Hepatic stellate cell (primary cell): Measurements from ENCODE around the gene ESPN.

Experiments
- DNase-seq: peaks from one replicate; pipeline ENCODE4 v3.0.0; 2011; ENCODE audit warnings: low spot score

The ESPN gene

DNA sequence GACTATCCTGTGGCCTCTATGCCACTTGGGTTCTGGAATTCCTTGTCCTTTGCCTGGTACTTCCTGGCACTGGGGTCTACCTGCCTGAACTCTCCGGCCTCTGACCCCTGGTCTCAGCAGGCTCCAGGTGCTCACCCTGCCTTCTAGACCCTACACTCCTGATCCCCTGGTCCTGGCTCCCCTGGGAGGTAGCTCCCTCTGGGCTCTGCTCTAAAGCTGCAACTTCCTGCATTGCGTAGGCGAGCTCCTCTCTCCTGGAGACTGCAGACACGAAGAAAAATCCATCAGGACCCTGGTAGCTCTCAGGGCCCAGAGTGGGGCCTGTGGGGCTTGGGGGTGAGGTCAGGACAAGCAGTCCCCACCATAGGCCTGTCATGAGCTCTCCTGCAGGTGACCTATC lies 74.7 kb downstream of the ESPN start:
- no peak for DNase-seq

DNA sequence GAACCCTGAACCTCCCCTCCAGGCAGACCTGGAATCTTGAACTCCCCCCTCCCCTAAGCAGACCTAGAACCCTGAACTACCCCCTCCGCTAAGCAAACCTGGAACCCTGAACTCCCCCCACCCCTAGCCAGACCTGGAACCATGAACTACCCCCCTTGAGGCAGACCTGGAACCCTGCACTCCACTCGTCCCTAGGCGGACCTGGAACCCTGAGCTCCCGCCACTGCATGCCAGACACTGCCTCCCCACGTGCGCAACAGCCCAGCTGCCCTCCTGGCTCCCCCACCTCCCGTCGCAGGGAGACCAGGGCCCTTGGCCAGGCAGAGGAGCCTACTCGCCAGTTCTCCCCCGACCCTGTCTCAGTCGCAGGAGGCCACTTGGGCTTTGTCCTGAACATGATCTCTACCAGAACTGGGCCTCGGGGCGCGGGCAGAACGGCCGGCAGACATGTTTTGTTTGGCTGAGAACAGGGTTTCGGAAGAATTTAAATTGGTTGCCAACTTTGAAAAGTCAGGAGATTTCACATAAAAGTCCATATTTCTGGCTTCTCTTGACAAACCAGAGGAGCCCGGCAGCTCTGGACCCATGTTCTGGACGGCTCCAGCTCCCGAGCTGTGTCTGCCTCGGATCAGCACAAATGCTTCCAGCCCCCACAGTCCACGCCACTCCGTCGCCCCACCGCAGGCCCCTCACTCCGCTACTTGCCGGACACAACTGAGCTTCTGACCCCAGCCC lies 76.1 kb downstream of the ESPN start:
- DNase-seq = no peak

DNA sequence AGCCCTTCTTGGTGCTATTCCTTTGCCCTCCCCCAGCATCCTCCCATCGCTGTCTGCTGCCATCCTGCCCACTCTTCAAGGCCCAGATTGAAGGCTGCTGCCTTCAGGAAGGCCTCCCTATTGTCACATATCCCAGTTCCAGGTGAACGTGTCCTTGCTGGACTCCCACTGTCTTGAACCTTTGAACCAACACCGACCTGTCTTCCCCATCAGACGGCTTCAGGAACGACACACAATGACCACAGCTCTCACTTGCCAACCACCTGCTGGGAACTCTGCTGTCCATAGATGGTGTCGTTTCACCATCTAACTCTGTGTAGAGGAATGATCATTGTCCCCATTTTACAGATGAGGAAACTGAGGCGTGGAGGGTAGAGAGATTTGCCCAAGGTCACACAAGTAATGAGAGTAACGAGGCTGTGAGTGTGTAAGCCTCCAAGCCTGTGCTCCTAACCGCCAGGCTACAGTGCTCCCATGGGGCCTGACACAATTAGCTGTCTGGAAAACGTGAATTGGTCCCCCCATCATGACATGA lies 76.8 kb downstream of the ESPN start:
- no peak for DNase-seq

DNA sequence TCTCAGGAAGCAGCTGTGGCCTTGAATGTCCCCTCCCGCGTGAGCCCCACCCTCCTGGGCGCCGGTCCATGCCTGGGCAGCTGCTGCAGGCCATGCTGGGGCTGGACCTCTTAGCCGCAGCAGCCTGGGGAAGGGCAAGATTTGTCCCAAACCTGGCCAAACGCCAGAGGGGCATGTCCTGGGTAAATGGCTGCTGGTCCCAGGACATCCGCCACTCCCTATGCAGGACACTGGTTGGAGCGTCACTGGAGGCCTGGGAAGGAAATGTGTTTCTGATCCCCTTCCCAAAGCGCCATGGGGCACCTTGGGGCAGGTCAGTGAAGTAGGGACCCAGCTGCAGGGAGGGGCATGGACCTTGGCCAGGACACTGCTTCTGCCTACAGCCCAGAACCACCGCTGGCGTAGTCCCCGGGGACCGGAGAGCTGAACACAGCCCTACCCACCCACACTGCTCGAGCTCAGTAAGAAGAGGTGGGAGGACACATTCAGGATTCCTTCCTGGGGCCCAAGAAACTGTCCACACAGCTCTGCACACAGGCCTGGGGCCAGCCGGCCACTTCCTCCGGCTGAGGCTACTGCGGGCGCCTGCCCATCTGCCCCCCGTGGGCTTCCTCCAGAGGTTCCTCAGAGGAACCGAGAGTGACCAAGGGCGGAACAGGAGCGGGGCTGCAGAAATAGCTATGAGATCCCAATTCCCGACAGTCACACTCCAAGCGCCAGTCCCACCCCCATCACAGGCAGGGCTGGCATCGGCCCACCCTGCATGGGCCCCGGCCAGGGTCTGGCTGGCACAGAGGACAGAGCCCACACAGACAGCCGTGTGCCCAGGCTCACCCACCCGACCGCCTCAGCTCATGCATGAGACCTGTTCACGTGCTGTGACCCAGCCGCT lies 77.7 kb downstream of the ESPN start:
- peak; percentile 75 for DNase-seq

DNA sequence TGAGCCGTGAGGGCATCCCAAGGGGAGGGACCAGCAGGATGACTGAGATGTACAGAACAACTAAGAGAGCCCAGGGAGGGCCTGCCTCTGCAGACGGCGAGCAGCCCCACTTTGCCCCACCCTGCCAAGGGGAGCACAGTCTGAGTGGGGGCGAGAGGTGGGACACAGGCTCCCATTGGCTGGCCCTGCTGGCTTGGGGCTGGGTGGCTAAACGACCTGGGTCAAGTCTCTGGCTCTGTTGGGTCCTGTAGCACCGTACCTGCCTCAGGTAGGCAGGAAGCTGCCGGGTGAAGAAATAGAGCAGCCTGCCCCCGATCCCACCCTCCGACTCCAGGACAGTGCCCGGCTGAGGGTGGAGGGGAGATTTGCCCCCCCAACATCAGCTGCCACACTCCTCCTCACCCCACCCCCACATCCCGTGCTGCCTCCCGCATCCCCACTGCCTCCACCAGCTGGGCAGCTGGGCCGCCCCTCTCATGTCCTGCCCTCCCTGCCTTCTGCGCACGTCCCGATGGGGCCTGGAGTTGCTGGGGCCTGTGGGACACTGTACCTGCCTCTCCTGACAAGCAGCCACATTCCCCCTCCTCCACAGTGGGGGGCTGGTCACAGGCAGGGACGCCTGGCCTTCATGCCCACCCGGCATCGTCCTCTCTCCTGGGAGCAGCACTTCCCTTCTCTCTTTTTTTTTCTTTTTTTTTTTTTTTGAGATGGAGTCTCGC lies 79.5 kb downstream of the ESPN start:
- DNase-seq = no peak

DNA sequence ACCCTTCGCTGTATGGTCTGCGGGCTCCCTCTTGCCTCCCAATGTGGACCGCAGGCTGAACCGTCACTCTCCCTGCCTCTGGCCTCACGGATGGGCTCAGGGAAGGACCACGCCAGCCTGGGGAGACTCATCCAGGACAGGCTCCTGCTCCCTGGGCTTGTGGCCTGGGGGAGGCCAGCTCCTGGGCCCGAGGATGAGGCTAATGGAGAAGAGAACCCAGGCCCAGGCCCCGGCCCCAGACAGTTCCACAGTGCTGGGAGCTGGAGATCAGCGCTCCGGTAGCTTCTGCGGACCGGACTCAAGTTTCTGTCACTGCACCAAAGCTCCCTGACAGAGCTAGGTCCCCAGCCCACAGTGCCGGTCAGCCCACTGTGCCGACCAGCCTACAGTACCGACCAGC lies 80.3 kb downstream of the ESPN start:
- no peak for DNase-seq

DNA sequence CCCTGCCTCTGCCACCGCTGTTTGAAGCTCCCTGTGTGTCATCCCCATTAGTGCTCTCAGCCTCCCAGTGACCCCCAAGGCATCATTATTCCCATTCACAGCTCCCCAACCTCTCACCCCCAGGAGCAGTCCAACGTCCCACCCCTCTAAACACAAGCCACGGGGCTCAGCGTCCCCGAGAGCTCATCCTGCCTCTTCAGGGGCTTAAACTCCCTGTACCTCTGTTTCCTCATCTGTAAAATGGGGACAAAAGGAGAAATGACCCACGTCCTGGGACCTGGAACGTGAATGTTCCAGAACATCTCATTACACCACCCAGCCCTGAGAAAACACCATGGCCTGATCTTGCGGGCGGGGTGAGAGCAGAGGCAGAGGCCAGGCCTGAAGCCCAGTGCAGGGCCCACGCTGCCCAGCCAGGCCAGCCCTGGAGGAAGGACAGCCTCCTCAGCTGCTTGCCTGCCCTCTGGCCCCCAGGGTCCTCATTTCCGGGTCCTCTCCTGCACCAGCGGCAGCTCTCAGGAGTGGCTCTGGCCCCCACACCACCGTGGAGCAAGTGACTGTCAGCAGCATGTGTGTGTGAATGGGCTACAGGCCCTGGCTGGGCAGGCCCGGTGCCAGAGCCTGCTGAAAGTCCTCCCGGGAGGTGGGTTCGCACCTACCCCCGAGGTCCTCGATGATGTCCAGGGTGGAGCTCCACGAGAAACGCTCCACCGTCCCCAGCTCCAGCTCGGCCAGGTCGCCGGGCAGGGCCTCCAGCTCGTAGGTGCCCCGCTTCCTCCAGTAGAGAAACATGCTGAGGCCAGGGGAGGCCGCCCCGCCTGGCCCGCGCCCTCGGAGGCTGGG lies 81.0 kb downstream of the ESPN start:
- no peak for DNase-seq

DNA sequence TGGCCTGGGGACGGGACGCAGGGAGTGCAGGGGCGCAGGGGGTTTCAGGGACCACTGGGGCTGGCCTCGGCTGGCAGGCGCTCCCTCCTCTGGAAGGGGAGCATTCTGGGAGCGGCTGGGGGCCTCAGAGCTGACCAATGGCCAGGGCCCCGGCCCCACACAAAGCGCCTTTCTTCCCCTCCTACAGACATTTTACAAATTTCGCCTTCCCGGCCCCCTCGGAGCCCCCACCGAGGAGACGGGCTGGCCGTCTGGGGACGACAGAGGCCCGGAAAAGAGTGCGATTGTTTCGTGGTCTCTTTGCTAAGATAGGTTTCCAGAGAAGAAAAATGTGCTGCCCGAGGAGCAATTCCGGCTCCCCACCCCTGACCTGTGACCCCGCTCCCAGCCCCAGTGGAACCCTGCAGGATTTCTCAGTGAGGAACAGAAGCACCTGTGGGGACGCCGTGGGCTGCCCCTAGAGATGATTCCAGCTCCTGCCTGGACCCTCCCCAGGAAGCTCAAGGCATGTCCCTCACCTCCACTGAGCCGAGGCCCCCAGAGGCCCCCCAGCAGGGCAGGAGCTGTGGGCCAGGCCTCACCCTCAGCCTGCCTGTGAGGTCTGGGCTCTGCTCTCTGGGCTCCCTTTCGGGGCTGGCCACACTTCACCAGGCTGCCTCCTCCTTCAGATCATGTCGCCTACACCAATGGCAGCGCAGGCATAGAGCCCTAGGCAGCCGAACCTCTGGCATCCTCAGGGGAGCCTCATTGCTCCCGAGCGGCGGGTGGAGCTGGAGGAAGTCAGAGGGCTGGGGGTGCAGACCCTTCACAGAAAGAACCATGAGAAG lies 81.8 kb downstream of the ESPN start:
- DNase-seq = no peak

DNA sequence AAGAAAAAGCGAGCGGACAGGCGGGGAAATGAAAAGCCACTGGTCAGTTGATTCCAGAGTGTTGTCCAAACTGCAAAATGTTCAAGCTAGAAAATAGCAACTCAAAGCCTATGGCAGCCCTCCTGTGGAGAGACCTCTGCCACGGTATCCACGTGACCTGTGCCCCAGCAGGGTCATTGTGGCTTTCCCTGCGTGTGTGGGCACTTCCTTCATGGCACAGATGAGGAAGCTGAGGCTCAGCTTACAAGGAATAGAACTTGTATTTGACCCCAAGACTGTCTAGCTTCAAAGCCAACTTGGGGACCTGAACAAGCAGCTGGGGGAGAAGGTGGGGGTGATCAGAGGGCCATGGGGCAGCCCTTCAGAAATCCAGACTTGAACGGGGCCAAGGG lies 82.5 kb downstream of the ESPN start:
- DNase-seq = no peak

DNA sequence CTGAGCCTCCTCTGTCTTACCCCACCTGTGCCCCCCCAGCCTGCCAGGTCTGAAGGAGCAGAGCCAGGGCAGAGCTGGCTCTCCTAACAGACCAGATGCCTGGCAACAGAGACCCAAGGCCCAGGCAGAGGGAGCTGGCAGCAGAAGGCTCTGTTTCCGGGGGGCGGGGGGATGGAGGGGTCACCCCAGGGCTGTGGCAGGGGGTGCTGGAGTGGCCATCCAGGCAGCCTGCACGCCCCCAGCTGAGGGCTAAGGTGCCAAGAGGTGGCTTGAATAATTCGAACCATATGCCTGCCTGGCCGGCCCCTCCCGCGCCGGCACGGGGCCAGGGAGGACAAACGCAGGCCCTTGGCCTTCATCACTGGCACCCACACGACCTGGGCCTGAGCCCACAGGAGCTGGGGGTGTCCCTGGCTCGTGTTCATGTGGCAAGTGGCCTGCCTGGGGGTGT lies 82.9 kb downstream of the ESPN start:
- no peak for DNase-seq

DNA sequence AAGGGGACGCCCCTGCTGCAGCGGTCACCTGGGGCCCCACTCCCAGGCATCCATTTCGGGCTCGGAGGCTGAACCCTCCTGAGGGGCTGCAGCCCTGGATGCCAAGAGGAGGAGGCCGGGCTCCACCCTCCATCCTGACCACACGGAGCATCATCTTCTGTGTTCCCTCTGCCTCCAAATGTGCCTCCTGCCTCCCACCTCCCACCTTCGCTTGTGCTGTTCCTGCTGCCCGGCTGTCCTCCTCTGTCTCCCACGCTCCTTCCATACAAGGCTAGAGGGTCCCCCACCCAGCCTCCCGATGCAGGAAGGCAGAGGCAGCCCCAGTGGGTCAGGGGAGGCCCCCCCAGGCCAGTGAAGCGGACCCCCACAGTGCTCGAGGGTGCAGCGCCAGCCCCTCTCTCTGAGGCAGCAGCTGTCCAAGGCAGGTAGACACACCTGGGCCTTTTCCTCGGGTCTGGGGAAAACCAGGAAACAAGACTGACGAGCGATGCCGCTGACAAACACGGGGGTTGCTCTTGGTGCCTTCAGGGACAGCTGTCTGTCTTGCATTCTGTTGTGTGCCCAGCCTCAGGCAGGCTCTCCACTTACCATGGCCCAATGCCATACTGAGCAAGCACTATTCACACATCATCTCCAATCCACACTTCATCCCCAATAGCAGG lies 83.7 kb downstream of the ESPN start:
- no peak for DNase-seq

DNA sequence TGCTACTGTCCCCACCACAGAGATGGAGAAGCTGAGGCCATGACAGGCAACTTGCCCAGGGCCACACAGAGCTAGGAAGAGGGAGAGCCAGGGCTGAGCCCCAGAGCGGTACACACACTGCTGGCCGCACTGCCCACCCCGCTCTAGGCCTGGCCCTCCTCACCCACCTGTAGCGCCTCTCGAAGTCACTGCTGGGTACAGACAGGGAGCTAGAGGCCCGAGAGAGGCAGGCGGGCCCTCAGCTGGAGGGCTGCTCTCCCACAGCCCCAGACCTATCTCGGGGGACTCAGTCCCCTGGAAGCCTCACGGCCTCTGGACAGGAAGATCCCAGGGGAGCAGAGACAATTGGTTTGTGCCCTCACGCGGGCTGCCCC lies 84.2 kb downstream of the ESPN start:
- DNase-seq = no peak

DNA sequence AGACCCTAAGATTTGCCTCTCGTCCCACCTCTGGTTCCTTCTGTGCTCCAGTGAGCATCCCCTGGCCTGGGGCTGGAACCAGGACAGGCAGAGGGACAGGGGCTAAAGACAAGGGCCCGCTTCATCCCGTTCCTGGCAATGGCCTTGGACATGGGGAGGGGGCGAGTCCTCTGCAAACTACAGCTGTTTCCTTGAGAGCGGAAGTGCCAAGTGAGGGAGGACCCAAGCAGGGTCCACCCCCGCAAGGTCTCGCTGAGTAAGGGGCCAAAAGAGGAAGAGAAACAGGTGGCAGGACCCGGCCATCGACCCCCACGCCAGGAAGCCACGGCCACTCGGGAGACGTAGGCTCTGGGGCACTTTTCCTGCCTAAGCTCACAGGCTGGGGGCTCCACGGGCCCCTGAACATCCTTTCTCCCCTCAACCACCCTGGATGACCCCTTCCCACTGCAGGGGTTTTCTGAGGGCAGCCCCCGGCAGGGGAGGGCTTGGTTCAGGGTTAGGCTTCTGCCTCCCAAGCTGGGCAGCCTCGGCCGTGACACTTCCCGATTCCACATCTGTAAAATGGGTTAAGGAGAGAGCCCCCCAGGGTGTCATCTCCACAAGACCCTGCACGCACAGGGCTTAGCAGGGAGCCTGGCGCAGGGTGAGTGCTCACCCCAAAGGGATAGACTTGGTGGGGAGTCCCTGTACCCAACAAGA lies 84.8 kb downstream of the ESPN start:
- no peak for DNase-seq

DNA sequence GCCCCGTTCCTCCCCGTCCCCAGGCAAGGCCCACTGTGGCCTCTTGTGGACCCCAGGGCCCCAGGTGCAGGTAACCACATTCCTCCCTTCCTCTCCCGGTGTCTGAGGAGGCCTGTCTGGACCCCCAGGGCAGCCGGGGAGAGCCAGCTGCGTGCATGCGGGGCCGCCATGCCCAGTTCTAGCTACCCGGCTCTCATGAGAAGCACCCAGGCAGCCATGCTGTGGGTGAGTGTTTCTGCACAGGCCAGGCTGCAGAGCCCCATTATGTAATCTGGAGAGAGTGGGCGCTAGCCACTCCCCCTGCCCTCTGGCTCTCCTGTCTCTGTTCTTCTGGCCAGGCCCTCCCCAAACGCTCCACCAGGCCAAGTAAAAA lies 85.3 kb downstream of the ESPN start:
- DNase-seq = no peak

DNA sequence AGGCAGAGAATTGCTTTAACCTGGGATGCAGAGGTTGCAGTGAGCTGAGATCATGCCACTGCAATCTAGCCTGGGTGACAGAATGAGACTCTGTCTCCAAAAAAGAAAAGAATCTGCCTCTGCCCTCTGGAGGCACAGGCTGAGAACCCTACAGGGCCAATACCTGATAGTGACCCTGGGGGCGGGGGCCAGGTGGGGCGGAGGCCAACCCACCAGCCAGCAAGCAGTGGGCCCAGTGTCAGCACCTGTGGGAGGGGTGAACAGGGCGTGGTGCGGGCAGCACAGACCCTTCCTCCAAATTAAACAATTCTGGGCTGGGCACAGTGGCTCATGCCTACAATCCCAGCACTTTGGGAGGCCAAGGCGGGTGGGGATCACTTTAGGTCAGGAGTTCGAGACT lies 85.9 kb downstream of the ESPN start:
- DNase-seq = no peak
